NK-92 treated with Interleukin-12 subunit alpha and Interleukin-12 subunit beta, amount 100 ng/mL, for 24 hours (cell line): ENCODE data around the gene OSBPL6.
"Not testable (repeated sequence)": the region's sequence is repeated elsewhere in the genome, so short reads cannot be mapped to it uniquely, and the experiment has no call there.

ENCODE experiments used
- DNase-seq: peaks from one replicate; lab custom pipeline; 2025; lab: John Stamatoyannopoulos, UW

OSBPL6 gene

GRCh38 chr2:178198441-178198840, 4.1 kb downstream of the OSBPL6 start:
- not testable (repeated sequence) for DNase-seq

- no peak for DNase-seq
These were observed 5.0 kb downstream of the OSBPL6 start for GRCh38 chr2:178199334-178199733.

GRCh38 chr2:178200331-178200730, 6.0 kb downstream of the OSBPL6 start:
- no peak for DNase-seq

- no peak for DNase-seq
These were observed 8.6 kb downstream of the OSBPL6 start for GRCh38 chr2:178202927-178203326.

- no peak for DNase-seq
These were observed 10.7 kb downstream of the OSBPL6 start for GRCh38 chr2:178204977-178205376.

- no peak for DNase-seq
These were observed 11.7 kb downstream of the OSBPL6 start for GRCh38 chr2:178205853-178206521.

- DNase-seq, result no peak
These were observed 14.0 kb downstream of the OSBPL6 start for GRCh38 chr2:178208336-178208735.

GRCh38 chr2:178208817-178209216, 14.5 kb downstream of the OSBPL6 start:
- DNase-seq, result no peak

GRCh38 chr2:178211460-178211859, 17.1 kb downstream of the OSBPL6 start:
- DNase-seq, result no peak

GRCh38 chr2:178211943-178212342, 17.6 kb downstream of the OSBPL6 start:
- DNase-seq, result no peak

GRCh38 chr2:178213991-178214390, 19.7 kb downstream of the OSBPL6 start:
- no peak for DNase-seq

GRCh38 chr2:178219247-178219646, 24.9 kb downstream of the OSBPL6 start:
- no peak for DNase-seq

GRCh38 chr2:178220814-178221213, 26.5 kb downstream of the OSBPL6 start:
- no peak for DNase-seq

GRCh38 chr2:178221556-178221955, 27.2 kb downstream of the OSBPL6 start:
- no peak for DNase-seq

GRCh38 chr2:178223806-178224205, 29.5 kb downstream of the OSBPL6 start:
- no peak for DNase-seq

GRCh38 chr2:178225006-178225805, 30.9 kb downstream of the OSBPL6 start:
- no peak for DNase-seq

GRCh38 chr2:178227187-178227586, 32.9 kb downstream of the OSBPL6 start:
- no peak for DNase-seq

- no peak for DNase-seq
These were observed 35.6 kb downstream of the OSBPL6 start for GRCh38 chr2:178229927-178230326.

- DNase-seq, result no peak
These were observed 36.1 kb downstream of the OSBPL6 start for GRCh38 chr2:178230396-178230795.

GRCh38 chr2:178233428-178233827, 39.1 kb downstream of the OSBPL6 start:
- no peak for DNase-seq

GRCh38 chr2:178234648-178235047, 40.3 kb downstream of the OSBPL6 start:
- no peak for DNase-seq

- DNase-seq, result no peak
These were observed 43.3 kb downstream of the OSBPL6 start for GRCh38 chr2:178237488-178238153.

- no peak for DNase-seq
These were observed 43.8 kb downstream of the OSBPL6 start for GRCh38 chr2:178238154-178238521.
